ENCODE results near the gene SEMA3D.

Gene SEMA3D

GRCh38 chr7:85186521-85187241 lies at the start of gene SEMA3D:
TSS of gene SEMA3D (minus strand) at chr7:85187056. CDS start at chr7:85121891, 65,165 bp downstream.
- ChIA-PET CTCF (interaction anchor here (0.6 to 6.9 kb wide), 23 partner anchors 9 to 644 kb away, joined by 3 to 83 read pairs (median 4); no protein-coding TSS in a partner anchor), POLR2A (no interaction called here)

GRCh38 chr7:85234730-85235129 lies 47.9 kb upstream of the SEMA3D start:
- DNase-seq (ENCODE audit: low read depth, low spot score) = no peak
- CTCF ChIA-PET = no interaction called here
- no peak overlapping the region for H3K4me3 ChIP-seq (ENCODE audit: low read depth, low read length)
- TF ChIP-seq CTCF (IDR thresholded peaks at IDR 0.05; ENCODE audit: insufficient read depth, low read length, missing control alignments) = no peak
- POLR2A ChIA-PET = interaction anchor here (0.6 kb wide), 1 partner anchor 1513 kb away, joined by 3 read pairs; no protein-coding TSS in a partner anchor

More at GRCh38 chr7:85186521-85187241, at the start of gene SEMA3D:
- peak; percentile 96 for TF ChIP-seq CTCF (IDR thresholded peaks at IDR 0.05; ENCODE audit: insufficient read depth, low read length, missing control alignments)
- no peak for DNase-seq (ENCODE audit: low read depth, low spot score)
- peak within 1 kb of the TSS; percentile 82 for H3K4me3 ChIP-seq (ENCODE audit: low read depth, low read length)

GRCh38 chr7:85232068-85232467 lies 45.2 kb upstream of the SEMA3D start:
- DNase-seq (ENCODE audit: low read depth, low spot score) = no peak
- TF ChIP-seq CTCF (IDR thresholded peaks at IDR 0.05; ENCODE audit: insufficient read depth, low read length, missing control alignments) = no peak
- ChIA-PET CTCF (interaction anchor here (1.1 kb wide), 1 partner anchor 9 kb away, joined by 3 read pairs; no protein-coding TSS in a partner anchor), POLR2A (no interaction called here)
- no peak overlapping the region for H3K4me3 ChIP-seq (ENCODE audit: low read depth, low read length)

GRCh38 chr7:85230623-85231022 lies 43.8 kb upstream of the SEMA3D start:
- no peak overlapping the region for H3K4me3 ChIP-seq (ENCODE audit: low read depth, low read length)
- DNase-seq (ENCODE audit: low read depth, low spot score) = no peak
- no peak for TF ChIP-seq CTCF (IDR thresholded peaks at IDR 0.05; ENCODE audit: insufficient read depth, low read length, missing control alignments)
- CTCF ChIA-PET = no interaction called here
- POLR2A ChIA-PET = no interaction called here

- H3K4me3 ChIP-seq (ENCODE audit: low read depth, low read length) = no peak overlapping the region
- TF ChIP-seq CTCF (IDR thresholded peaks at IDR 0.05; ENCODE audit: insufficient read depth, low read length, missing control alignments) = no peak
- ChIA-PET POLR2A (no interaction called here), CTCF (no interaction called here)
- DNase-seq (ENCODE audit: low read depth, low spot score) = no peak
Observed at GRCh38 chr7:85229544-85229943, 42.7 kb upstream of the SEMA3D start.

- ChIA-PET POLR2A (no interaction called here), CTCF (no interaction called here)
- TF ChIP-seq CTCF (IDR thresholded peaks at IDR 0.05; ENCODE audit: insufficient read depth, low read length, missing control alignments) = no peak
- peak; percentile 14 for DNase-seq (ENCODE audit: low read depth, low spot score)
- no peak overlapping the region for H3K4me3 ChIP-seq (ENCODE audit: low read depth, low read length)
Observed at GRCh38 chr7:85226361-85227085, 39.7 kb upstream of the SEMA3D start.
